ENCODE measurements around the gene VAMP1. TPM values are rescaled to one million over a fixed set of nuclear protein-coding genes. Genes with fewer than 3 reads are reported as not detected.

VAMP1 gene
- total and polyA plus RNA-seq, 9 of the 15 experiments (the other 6 are each of a cell fraction or from before 2014, with no cell fraction given) = 0.76 to 13.2 (median 4.2) TPM

DNA sequence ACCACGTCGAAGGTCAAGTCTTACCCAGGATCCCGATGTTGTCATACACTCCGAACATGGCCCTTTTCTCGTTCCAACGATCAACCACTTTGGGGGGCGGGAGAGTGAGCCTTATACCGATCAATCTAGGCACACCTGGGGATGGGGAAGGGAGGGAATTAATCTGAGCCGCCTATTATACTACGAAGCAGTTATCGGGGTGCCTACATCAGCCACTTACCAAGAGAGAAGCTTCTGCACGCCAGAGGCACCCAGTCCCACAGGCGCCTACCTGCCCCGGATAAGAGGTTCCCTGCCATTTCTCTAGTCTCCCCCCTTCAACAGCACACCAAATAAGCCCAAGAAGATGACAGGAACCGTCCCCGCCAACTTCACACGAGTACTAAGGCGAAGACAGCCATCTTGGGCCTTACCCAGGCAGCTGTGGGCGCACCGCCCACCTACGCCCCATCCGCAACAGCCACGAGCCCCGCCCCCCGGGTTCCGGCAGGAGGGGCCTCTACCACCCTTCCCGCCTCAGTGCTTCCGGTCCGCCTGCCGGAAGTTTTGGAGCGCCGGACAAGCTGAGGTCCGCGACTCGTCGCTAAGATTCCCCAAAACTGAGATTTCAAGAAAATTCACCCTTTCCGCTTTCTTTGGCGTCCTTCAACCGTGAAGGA is 22.5 kb upstream of the VAMP1 start, which contains the start of gene MRPL51 (continued):
- TF ChIP-seq, protein P1, sequence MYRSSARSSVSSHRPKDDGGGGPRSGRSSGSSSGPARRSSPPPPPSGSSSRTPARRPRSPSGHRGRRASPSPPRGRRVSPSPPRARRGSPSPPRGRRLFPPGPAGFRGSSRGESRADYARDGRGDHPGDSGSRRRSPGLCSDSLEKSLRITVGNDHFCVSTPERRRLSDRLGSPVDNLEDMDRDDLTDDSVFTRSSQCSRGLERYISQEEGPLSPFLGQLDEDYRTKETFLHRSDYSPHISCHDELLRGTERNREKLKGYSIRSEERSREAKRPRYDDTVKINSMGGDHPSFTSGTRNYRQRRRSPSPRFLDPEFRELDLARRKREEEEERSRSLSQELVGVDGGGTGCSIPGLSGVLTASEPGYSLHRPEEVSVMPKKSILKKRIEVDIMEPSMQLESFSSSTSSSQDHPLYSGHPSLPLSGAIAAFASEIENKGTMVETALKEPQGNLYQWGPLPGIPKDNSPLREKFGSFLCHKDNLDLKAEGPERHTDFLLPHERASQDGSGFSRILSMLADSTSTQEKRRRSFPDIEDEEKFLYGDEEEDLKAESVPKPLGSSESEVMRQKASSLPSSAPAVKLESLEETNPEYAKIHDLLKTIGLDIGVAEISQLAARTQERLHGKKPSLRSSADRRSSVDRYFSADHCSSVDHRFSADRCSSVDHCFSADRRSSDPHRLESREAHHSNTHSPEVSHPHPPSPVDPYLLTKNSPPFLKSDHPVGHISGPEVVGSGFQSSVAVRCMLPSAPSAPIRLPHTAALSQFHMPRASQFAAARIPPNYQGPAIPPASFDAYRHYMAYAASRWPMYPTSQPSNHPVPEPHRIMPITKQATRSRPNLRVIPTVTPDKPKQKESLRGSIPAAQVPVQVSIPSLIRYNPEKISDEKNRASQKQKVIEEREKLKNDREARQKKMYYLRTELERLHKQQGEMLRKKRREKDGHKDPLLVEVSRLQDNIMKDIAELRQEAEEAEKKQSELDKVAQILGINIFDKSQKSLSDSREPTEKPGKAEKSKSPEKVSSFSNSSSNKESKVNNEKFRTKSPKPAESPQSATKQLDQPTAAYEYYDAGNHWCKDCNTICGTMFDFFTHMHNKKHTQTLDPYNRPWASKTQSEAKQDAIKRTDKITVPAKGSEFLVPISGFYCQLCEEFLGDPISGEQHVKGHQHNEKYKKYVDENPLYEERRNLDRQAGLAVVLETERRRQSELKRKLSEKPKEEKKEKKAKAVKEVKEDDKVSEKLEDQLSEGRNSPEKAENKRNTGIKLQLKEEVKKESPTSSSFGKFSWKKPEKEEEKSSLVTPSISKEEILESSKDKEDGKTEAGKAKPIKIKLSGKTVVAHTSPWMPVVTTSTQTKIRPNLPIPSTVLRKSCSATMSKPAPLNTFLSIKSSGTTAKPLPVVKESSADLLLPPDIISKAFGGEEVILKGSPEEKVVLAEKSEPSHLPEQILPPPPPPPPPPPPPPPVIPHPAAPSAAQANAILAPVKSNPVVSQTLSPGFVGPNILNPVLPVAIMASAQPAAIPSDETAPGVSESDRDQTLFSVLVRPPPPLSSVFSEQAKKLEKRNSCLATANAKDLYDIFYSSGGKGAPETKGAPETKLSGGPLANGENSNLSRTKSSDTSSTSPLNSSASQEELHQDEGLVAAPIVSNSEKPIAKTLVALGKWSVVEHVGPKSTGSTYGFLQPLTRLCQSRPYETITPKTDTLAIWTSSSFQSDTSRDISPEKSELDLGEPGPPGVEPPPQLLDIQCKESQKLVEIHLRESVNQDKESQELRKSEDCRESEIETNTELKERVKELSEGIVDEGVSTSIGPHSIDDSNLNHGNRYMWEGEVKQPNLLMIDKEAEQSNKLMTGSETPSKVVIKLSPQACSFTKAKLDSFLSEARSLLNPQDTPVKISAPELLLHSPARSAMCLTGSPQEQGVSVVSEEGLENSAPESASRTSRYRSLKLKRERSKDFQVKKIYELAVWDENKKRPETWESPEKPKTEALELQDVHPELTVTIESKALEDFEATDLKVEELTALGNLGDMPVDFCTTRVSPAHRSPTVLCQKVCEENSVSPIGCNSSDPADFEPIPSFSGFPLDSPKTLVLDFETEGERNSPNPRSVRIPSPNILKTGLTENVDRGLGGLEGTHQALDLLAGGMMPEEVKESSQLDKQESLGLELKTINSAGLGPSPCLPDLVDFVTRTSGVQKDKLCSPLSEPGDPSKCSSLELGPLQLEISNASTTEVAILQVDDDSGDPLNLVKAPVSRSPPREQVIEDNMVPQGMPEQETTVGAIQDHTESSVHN (IDR thresholded peaks at IDR 0.05; ENCODE audit: borderline replicate concordance in 1 of 2, low read depth in 1 of 2) = no peak
- peak; percentile 45; the same call in 1 of the 2 replicates for TF ChIP-seq KLF13 (tag; IDR thresholded peaks at IDR 0.05; ENCODE audit: borderline replicate concordance, low read depth)
- TF ChIP-seq NFRKB (IDR thresholded peaks at IDR 0.05; ENCODE audit: low read depth) = peak; percentile 52; the same call in 1 of the 2 replicates
- peak; percentile 92 for TF ChIP-seq NCOA1 (IDR thresholded peaks at IDR 0.05; ENCODE audit: low read depth)
- TF ChIP-seq, protein P2, sequence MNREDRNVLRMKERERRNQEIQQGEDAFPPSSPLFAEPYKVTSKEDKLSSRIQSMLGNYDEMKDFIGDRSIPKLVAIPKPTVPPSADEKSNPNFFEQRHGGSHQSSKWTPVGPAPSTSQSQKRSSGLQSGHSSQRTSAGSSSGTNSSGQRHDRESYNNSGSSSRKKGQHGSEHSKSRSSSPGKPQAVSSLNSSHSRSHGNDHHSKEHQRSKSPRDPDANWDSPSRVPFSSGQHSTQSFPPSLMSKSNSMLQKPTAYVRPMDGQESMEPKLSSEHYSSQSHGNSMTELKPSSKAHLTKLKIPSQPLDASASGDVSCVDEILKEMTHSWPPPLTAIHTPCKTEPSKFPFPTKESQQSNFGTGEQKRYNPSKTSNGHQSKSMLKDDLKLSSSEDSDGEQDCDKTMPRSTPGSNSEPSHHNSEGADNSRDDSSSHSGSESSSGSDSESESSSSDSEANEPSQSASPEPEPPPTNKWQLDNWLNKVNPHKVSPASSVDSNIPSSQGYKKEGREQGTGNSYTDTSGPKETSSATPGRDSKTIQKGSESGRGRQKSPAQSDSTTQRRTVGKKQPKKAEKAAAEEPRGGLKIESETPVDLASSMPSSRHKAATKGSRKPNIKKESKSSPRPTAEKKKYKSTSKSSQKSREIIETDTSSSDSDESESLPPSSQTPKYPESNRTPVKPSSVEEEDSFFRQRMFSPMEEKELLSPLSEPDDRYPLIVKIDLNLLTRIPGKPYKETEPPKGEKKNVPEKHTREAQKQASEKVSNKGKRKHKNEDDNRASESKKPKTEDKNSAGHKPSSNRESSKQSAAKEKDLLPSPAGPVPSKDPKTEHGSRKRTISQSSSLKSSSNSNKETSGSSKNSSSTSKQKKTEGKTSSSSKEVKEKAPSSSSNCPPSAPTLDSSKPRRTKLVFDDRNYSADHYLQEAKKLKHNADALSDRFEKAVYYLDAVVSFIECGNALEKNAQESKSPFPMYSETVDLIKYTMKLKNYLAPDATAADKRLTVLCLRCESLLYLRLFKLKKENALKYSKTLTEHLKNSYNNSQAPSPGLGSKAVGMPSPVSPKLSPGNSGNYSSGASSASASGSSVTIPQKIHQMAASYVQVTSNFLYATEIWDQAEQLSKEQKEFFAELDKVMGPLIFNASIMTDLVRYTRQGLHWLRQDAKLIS (CRISPR knock-in tag; IDR thresholded peaks at IDR 0.05) = 0 out of 2 replicates have a peak, but pooled peaks have one; percentile 48
